KG1 (cell line): ENCODE measurements around the gene CELF3.

Experiments
- DNase-seq: peaks from one replicate; lab custom pipeline; 2025; lab: John Stamatoyannopoulos, UW

CELF3 gene

GRCh38 chr1:151720974-151721787 lies 4.6 kb upstream of the CELF3 start, which contains the start of gene RIIAD1:
TSS of gene RIIAD1 (plus strand) at chr1:151721522. CDS start at chr1:151721537, 15 bp downstream.
- no peak for DNase-seq

- DNase-seq: no peak
Observed at GRCh38 chr1:151720554-151720953, 4.0 kb upstream of the CELF3 start.

- no peak for DNase-seq
Observed at GRCh38 chr1:151720125-151720524, 3.5 kb upstream of the CELF3 start.

- DNase-seq: no peak
Observed at GRCh38 chr1:151718666-151719065, 2.1 kb upstream of the CELF3 start.

- DNase-seq: no peak
Observed at GRCh38 chr1:151718011-151718431, 1.4 kb upstream of the CELF3 start.

GRCh38 chr1:151716405-151716762 lies 219 bp downstream of the CELF3 start:
- no peak for DNase-seq

GRCh38 chr1:151715726-151716404 lies 738 bp downstream of the CELF3 start:
- no peak for DNase-seq

- DNase-seq: no peak
Observed at GRCh38 chr1:151714820-151715725, 1.5 kb downstream of the CELF3 start.

GRCh38 chr1:151713874-151714273 lies 2.7 kb downstream of the CELF3 start:
- DNase-seq: no peak

GRCh38 chr1:151713044-151713443 lies 3.6 kb downstream of the CELF3 start:
- DNase-seq: no peak

- DNase-seq: no peak
Observed at GRCh38 chr1:151711951-151712350, 4.7 kb downstream of the CELF3 start.

- DNase-seq: no peak
Observed at GRCh38 chr1:151711044-151711800, 5.4 kb downstream of the CELF3 start.

GRCh38 chr1:151710187-151710840 lies 6.3 kb downstream of the CELF3 start:
- no peak for DNase-seq

GRCh38 chr1:151708891-151709290 lies 7.7 kb downstream of the CELF3 start:
- DNase-seq: no peak

GRCh38 chr1:151707541-151708065 lies 9.0 kb downstream of the CELF3 start:
- DNase-seq: no peak

- no peak for DNase-seq
Observed at GRCh38 chr1:151706464-151707415, 9.9 kb downstream of the CELF3 start.

GRCh38 chr1:151705753-151706463 lies 10.7 kb downstream of the CELF3 start:
- DNase-seq: no peak

- no peak for DNase-seq
Observed at GRCh38 chr1:151705146-151705545, 11.5 kb downstream of the CELF3 start.

GRCh38 chr1:151704246-151704645 lies 12.4 kb downstream of the CELF3 start:
- DNase-seq: no peak
